H1 (cell line): ENCODE data around the gene NOL12. TPM values are rescaled to one million over a fixed set of nuclear protein-coding genes. Genes with fewer than 3 reads are reported as not detected.
"Not testable (repeated sequence)": the region's sequence is repeated elsewhere in the genome, so short reads cannot be mapped to it uniquely, and the experiment has no call there.

Experiments used
- CTCF ChIA-PET: fragments of 300-600 bp; sonication (Branson Sonifier 250); formaldehyde crosslinking; loops from one replicate; lab custom pipeline; 2021; ENCODE audit not compliant: partially characterized antibody; lab: Charles Lee
- POLR2A ChIA-PET: fragments of 300-600 bp; sonication (Branson Sonifier 250); formaldehyde crosslinking; loops from one replicate; lab custom pipeline; 2021; ENCODE audit warnings: inconsistent platforms; ENCODE audit not compliant: partially characterized antibody; lab: Charles Lee
- DNase-seq, 2 experiments: peaks; one replicate each; pipeline versions ENCODE4 v3.0.0 to v3.0.0-alpha.2; 2010 to 2022; ENCODE audit warnings: low spot score in 2 of 2, low read depth in 1 of 2, mixed read lengths in 1 of 2
- FAIRE-seq: peaks from 2 replicates; lab custom pipeline; 2011; peaks lifted over from hg19 to GRCh38; lab: Jason Lieb, UNC
- H2AFZ ChIP-seq: 2 replicates; pipeline ENCODE4 v1.8.1; 2012; ENCODE audit warnings: low read length, inconsistent platforms
- H2AK5ac ChIP-seq: 2 replicates; pipeline ENCODE4 v1.6.1; 2013; ENCODE audit warnings: low read depth, low read length
- H2BK120ac ChIP-seq: replicated peaks from 2 replicates; pipeline ENCODE3; 2013; ENCODE audit warnings: low read depth, low read length, inconsistent platforms
- H2BK12ac ChIP-seq: 2 replicates; pipeline ENCODE4 v1.6.1; 2013; ENCODE audit warnings: low read depth, low read length
- H2BK15ac ChIP-seq: 2 replicates; pipeline ENCODE4 v1.6.1; 2013; ENCODE audit warnings: low read length
- H2BK20ac ChIP-seq: 2 replicates; pipeline ENCODE4 v1.6.1; 2013; ENCODE audit warnings: low read length
- H2BK5ac ChIP-seq: 2 replicates; pipeline ENCODE4 v1.6.1; 2013; ENCODE audit warnings: low read depth, low read length
- H3K14ac ChIP-seq: 2 replicates; pipeline ENCODE4 v1.6.1; 2013; ENCODE audit warnings: inconsistent platforms; ENCODE audit not compliant: insufficient read length
- H3K18ac ChIP-seq: 2 replicates; pipeline ENCODE4 v1.6.1; 2013; ENCODE audit warnings: low read length; ENCODE audit errors: extremely low read depth
- H3K23ac ChIP-seq: 2 replicates; pipeline ENCODE4 v1.6.1; 2013; ENCODE audit warnings: inconsistent platforms; ENCODE audit not compliant: insufficient read length
- H3K23me2 ChIP-seq: 2 replicates; pipeline ENCODE4 v1.6.1; 2013; ENCODE audit warnings: low read depth, low read length
- H3K27ac ChIP-seq: 2 replicates; pipeline ENCODE4 v1.6.1; 2011; ENCODE audit warnings: low read depth, low read length, inconsistent platforms
- H3K27me3 ChIP-seq, 4 experiments: replicated peaks in 1 of 4; 1 replicate in 1 of 4; 2 replicates in 3 of 4; pipeline versions ENCODE4 v1.6.1 to v1.8.1; 2011 to 2013; ENCODE audit warnings: low read length in 3 of 4, mild to moderate bottlenecking in 3 of 4, inconsistent platforms in 2 of 4, mixed read lengths in 2 of 4, moderate library complexity in 1 of 4; ENCODE audit not compliant: control insufficient read depth in 3 of 4, insufficient read depth in 3 of 4; ENCODE audit errors: extremely low read depth in 1 of 4
- H3K36me3 ChIP-seq, 4 experiments: 2 replicates each; pipeline versions ENCODE4 v1.6.1 to v1.8.1; 2011 to 2013; ENCODE audit warnings: mild to moderate bottlenecking in 4 of 4, low read length in 3 of 4, moderate library complexity in 2 of 4, control low read depth in 1 of 4, inconsistent platforms in 1 of 4; ENCODE audit not compliant: insufficient read depth in 4 of 4, control insufficient read depth in 2 of 4
- H3K4ac ChIP-seq: replicated peaks from 2 replicates; pipeline ENCODE3; 2013; ENCODE audit warnings: low read length, low read depth, mixed read lengths, inconsistent platforms; ENCODE audit not compliant: insufficient read length
- H3K4me1 ChIP-seq, 4 experiments: replicated peaks in 1 of 4; 1 replicate in 1 of 4; 2 replicates in 3 of 4; pipeline versions ENCODE4 v1.6.1 to v1.8.1; 2011 to 2013; ENCODE audit warnings: low read length in 3 of 4, inconsistent platforms in 2 of 4, mixed read lengths in 1 of 4; ENCODE audit not compliant: insufficient read depth in 4 of 4, control insufficient read depth in 3 of 4
- H3K4me2 ChIP-seq, 2 experiments: 2 replicates each; pipeline versions ENCODE4 v1.6.1 to v1.8.1; 2011 to 2013; ENCODE audit warnings: low read depth in 2 of 2, low read length in 2 of 2, control low read depth in 1 of 2, inconsistent platforms in 1 of 2, mild to moderate bottlenecking in 1 of 2; ENCODE audit not compliant: insufficient read depth in 1 of 2
- H3K4me3 ChIP-seq, 4 experiments: fragments of 200-600, 300-600 bp in 1 of 4; sonication (generic), shearing (Covaris generic), sonication (Bioruptor Twin) in 1 of 4; 2 replicates each; pipeline versions ENCODE4 v1.5.1 to v1.8.1; 2011 to 2016; ENCODE audit warnings: low read length in 4 of 4, low read depth in 3 of 4, control low read depth in 2 of 4, inconsistent platforms in 2 of 4, mild to moderate bottlenecking in 2 of 4, mixed read lengths in 1 of 4, moderate library complexity in 1 of 4; ENCODE audit not compliant: insufficient read depth in 2 of 4; ENCODE audit errors: extremely low read depth in 1 of 4
- H3K56ac ChIP-seq: replicated peaks from 2 replicates; pipeline ENCODE3; 2013; ENCODE audit warnings: low read depth, mild to moderate bottlenecking, mixed read lengths, low read length, inconsistent platforms; ENCODE audit not compliant: insufficient read length
- H3K79me1 ChIP-seq: 2 replicates; pipeline ENCODE4 v1.6.1; 2013; ENCODE audit warnings: low read depth, low read length, control low read depth
- H3K79me2 ChIP-seq, 2 experiments: 2 replicates each; pipeline versions ENCODE4 v1.6.1 to v1.8.1; 2012 to 2013; ENCODE audit warnings: low read length in 2 of 2, mild to moderate bottlenecking in 2 of 2, inconsistent platforms in 1 of 2; ENCODE audit not compliant: insufficient read depth in 2 of 2, control insufficient read depth in 1 of 2
- H3K9ac ChIP-seq, 4 experiments: replicated peaks in 1 of 4; 1 replicate in 1 of 4; 2 replicates in 3 of 4; pipeline versions ENCODE4 v1.6.1 to v1.8.1; 2011 to 2013; ENCODE audit warnings: low read depth in 3 of 4, low read length in 3 of 4, control low read depth in 2 of 4, mild to moderate bottlenecking in 2 of 4, moderate library complexity in 2 of 4, inconsistent platforms in 1 of 4; ENCODE audit errors: extremely low read depth in 1 of 4
- H3K9me3 ChIP-seq, 2 experiments: 2 replicates each; pipeline versions ENCODE4 v1.6.1 to v1.8.1; 2012 to 2013; ENCODE audit warnings: mild to moderate bottlenecking in 2 of 2, moderate library complexity in 2 of 2, control low read depth in 1 of 2, inconsistent platforms in 1 of 2, low read depth in 1 of 2, low read length in 1 of 2, mixed read lengths in 1 of 2; ENCODE audit not compliant: insufficient read depth in 2 of 2
- H4K20me1 ChIP-seq, 2 experiments: replicated peaks in 1 of 2; 2 replicates each; pipeline versions ENCODE3 to v1.8.1; 2011 to 2013; ENCODE audit warnings: inconsistent platforms in 2 of 2, low read length in 2 of 2, mild to moderate bottlenecking in 1 of 2; ENCODE audit not compliant: insufficient read depth in 2 of 2, control insufficient read depth in 1 of 2
- H4K5ac ChIP-seq: 2 replicates; pipeline ENCODE4 v1.6.1; 2013; ENCODE audit warnings: low read length, low read depth, mixed read lengths, inconsistent platforms; ENCODE audit not compliant: insufficient read length
- H4K8ac ChIP-seq: 2 replicates; pipeline ENCODE4 v1.8.0; 2013; ENCODE audit warnings: mild to moderate bottlenecking, moderate library complexity, low read length, inconsistent platforms; ENCODE audit not compliant: insufficient read depth; ENCODE audit errors: extremely low read depth
- H4K91ac ChIP-seq: replicated peaks from 2 replicates; pipeline ENCODE3; 2013; ENCODE audit warnings: low read length, mixed read lengths, inconsistent platforms; ENCODE audit not compliant: insufficient read length
- WGBS, 2 experiments: shearing (Covaris generic) in 1 of 2; methylation state at CpG; one replicate each; pipeline versions ENCODE4 v1.1.6 to v1.1.7; 2013 to 2015; ENCODE audit warnings: low lambda C conversion rate in 2 of 2, mixed read lengths in 2 of 2, inconsistent platforms in 1 of 2, low coverage in 1 of 2, missing lambda C conversion rate in 1 of 2; ENCODE audit not compliant: insufficient replicate concordance in 2 of 2, insufficient coverage in 1 of 2, insufficient read length in 1 of 2; ENCODE audit errors: extremely low coverage in 1 of 2, missing lambda C conversion rate in 1 of 2; 5-methylcytosine and 5-hydroxymethylcytosine counted together
- polyA plus RNA-seq, 7 experiments: library from polyadenylated mRNA; depleted of rRNA in 3 of 7; stranded (reverse) in 5 of 7; unstranded in 2 of 7; fragments of >200 nt in 5 of 7; fragments of 200-250 nt in 2 of 7; gene quantifications; 1 replicate in 5 of 7; 2 replicates in 1 of 7; 4 replicates in 1 of 7; pipeline versions ENCODE4 v1.2.1 to v1.2.3, GENCODE V29; 2011 to 2013; ENCODE audit warnings: missing spikeins in 2 of 7, mixed read lengths in 2 of 7
- total RNA-seq: library from RNA; stranded (reverse); fragmentation: NEBNext Ultra II Directional; extraction: Animal tissue kit (Norgen Biotek cat#: 25700); gene quantifications from 2 replicates; pipeline ENCODE4 v1.2.1, GENCODE V29; 2021

NOL12 gene
- total and polyA plus RNA-seq, 2 of the 8 experiments (the other 6 are each of a cell fraction or from before 2014, with no cell fraction given) = 25.3 to 28.3 TPM

DNA sequence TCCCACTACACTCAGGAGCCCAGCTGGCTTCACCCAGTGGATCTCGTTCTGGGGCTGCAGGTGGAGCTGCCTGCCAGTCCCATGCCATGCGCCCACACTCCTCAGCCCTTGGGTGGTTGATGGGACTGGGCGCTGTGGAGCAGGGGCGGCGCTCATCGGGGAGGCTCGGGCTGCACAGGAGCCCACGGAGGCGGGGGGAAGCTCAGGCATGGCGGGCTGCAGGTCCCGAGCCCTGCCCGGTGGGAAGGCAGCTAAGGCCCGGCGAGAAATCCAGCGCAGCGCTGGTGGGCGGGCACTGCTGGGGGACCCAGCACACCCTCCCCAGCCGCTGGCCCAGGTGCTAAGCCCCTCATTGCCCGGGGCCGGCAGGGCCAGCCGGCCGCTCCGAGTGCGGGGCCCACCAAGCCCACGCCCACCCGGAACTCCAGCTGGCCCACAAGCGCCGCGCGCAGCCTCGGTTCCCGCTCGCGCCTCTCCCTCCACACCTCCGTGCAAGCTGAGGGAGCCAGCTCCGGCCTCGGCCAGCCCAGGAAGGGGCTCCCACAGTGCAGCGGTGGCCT, 31.7 kb downstream of the NOL12 start:
- H3K79me1 ChIP-seq, H3K14ac ChIP-seq, H3K9ac ChIP-seq, H3K79me2 ChIP-seq, H3K23ac ChIP-seq, FAIRE-seq, H2BK12ac ChIP-seq, DNase-seq, H2AFZ ChIP-seq, H2AK5ac ChIP-seq, H3K4me1 ChIP-seq, H2BK20ac ChIP-seq, H2BK5ac ChIP-seq, H3K27me3 ChIP-seq, H3K4me3 ChIP-seq, H2BK120ac ChIP-seq, H3K9me3 ChIP-seq, H4K20me1 ChIP-seq, H3K4me2 ChIP-seq, H3K27ac ChIP-seq, H4K5ac ChIP-seq, H3K4ac ChIP-seq, H2BK15ac ChIP-seq, H3K56ac ChIP-seq, H3K23me2 ChIP-seq, H3K18ac ChIP-seq, H4K91ac ChIP-seq: not testable (repeated sequence)
- ChIA-PET POLR2A (interaction anchor here (1.9 kb wide), 1 partner anchor 13 kb away, joined by 5 read pairs; no protein-coding TSS in a partner anchor), CTCF (interaction anchor here (0.9 to 1.3 kb wide), 3 partner anchors 37 to 77 kb away, joined by 3 to 4 read pairs (median 3); no protein-coding TSS in a partner anchor)
- H4K8ac ChIP-seq = peak overlapping the region; percentile 14; the same call in 1 of the 2 replicates
- WGBS, 2 experiments = 93% methylated on average over 31 of the region's 38 CpGs; no CpG with 5 or more reads in 1 of the 2 experiments
- peaks cover 5 to 33% (median 14%) of the 10 kb centered on the region in 4 experiments for H3K36me3 ChIP-seq
